Suppressor macrophage treated with lipopolysaccharide for 1 hour (primary cell): ENCODE measurements around the gene CNIH3.
A peak's percentile ranks its signal among the peaks of the same experiment; 100 is the strongest.

Experiments used
- DNase-seq, 3 donors: peaks; one replicate each; pipeline ENCODE4 v3.0.0-alpha.2; 2020 to 2022

CNIH3 gene

GRCh38 chr1:224782281-224783000 lies 166.3 kb downstream of the CNIH3 start:
- DNase-seq: no peak

GRCh38 chr1:224783006-224783651 lies 167.0 kb downstream of the CNIH3 start:
- DNase-seq: no peak

GRCh38 chr1:224784265-224785039 lies 168.3 kb downstream of the CNIH3 start:
- peak; percentile 37 to 60 (median 51) for DNase-seq

GRCh38 chr1:224785040-224785328 lies 168.9 kb downstream of the CNIH3 start:
- no peak for DNase-seq

- no peak for DNase-seq
Measured at GRCh38 chr1:224785622-224786021, 169.5 kb downstream of the CNIH3 start.

GRCh38 chr1:224786533-224787250 lies 170.6 kb downstream of the CNIH3 start:
- no peak for DNase-seq

GRCh38 chr1:224789311-224789710 lies 173.2 kb downstream of the CNIH3 start:
- no peak for DNase-seq
